ENCODE data around the gene GIT2. TPM values are rescaled to one million over a fixed set of nuclear protein-coding genes. Genes with fewer than 3 reads are reported as not detected.

GIT2 gene
- total and polyA plus RNA-seq, 2 of the 13 experiments (the other 11 are each of a cell fraction or from before 2014, with no cell fraction given) = 18.4 to 19.8 TPM

GRCh38 chr12:109927622-109928021, 68.5 kb downstream of the GIT2 start (continued):
- no peak for TF ChIP-seq ZNF407 (CRISPR knock-in tag; IDR thresholded peaks at IDR 0.05; ENCODE audit: not compliant biosample characterization)
- TF ChIP-seq MTA3 (CRISPR knock-in tag; IDR thresholded peaks at IDR 0.05) = no peak
- no peak for TF ChIP-seq SNRNP70 (IDR thresholded peaks at IDR 0.05; ENCODE audit: low read depth, low read length)
- no peak for TF ChIP-seq ZNF784 (CRISPR knock-in tag; IDR thresholded peaks at IDR 0.05; ENCODE audit: borderline replicate concordance)
- peak; percentile 22 for TF ChIP-seq XRCC5 (optimal IDR thresholded peaks at IDR 0.05; ENCODE audit: low read length)
- no peak for TF ChIP-seq SRY (CRISPR knock-in tag; IDR thresholded peaks at IDR 0.05)
- no peak for TF ChIP-seq THAP11 (CRISPR knock-in tag; IDR thresholded peaks at IDR 0.05)
- TF ChIP-seq RAD21 (CRISPR knock-in tag; IDR thresholded peaks at IDR 0.05) = 0 out of 2 replicates have a peak, but pooled peaks have one; percentile 21

All from HepG2 (cell line).